Prostate gland (tissue), 2 donors: Measurements from ENCODE around the gene MTPN.

ENCODE experiments used
- CTCF ChIP-seq, 4 experiments: fragments of 200-600 bp in 2 of 4; fragments of 450-650 bp in 2 of 4; sonication (generic) in 2 of 4; IDR thresholded peaks; 1 replicate in 3 of 4; 2 replicates in 1 of 4; pipeline ENCODE4 v1.5.1; 2016 to 2019; ENCODE audit warnings: antibody characterized with exemption in 4 of 4, mild to moderate bottlenecking in 2 of 4, moderate library complexity in 2 of 4
- POLR2A ChIP-seq: fragments of 450-650 bp; IDR thresholded peaks from one replicate; pipeline ENCODE4 v1.6.1; 2016; ENCODE audit warnings: antibody characterized with exemption, mild to moderate bottlenecking
- POLR2AphosphoS5 ChIP-seq: sonication (generic); formaldehyde crosslinking; IDR thresholded peaks from one replicate; pipeline ENCODE4 v1.6.1; 2017; ENCODE audit warnings: antibody characterized with exemption

GRCh38 chr7:135898226-135898625 is 78.9 kb downstream of the MTPN start:
- TF ChIP-seq POLR2A: no peak
- no peak for TF ChIP-seq CTCF (IDR thresholded peaks at IDR 0.05)
- no peak for TF ChIP-seq POLR2AphosphoS5
